ENCODE measurements around the gene CCL20.

CCL20 gene

DNA sequence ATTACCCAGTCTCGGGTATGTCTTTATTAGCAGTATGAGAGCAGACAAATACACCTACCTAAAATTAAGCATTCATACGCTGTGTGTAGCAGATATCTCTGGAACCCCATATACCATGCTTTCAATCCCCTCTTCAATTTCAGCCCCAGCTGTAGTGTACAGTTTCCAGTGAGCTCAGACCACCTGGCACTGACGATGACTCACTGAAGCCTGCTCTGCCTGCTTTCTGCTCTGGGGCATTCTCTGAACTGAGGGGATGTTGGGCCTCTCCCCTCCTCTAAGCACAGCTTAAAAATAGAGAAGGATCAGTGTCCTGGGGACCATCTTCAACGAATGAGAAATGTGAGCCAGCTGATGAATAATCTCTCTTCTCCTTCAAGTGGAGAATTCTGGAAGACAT, 8.7 kb upstream of the CCL20 start:
- DNase-seq: no peak

DNA sequence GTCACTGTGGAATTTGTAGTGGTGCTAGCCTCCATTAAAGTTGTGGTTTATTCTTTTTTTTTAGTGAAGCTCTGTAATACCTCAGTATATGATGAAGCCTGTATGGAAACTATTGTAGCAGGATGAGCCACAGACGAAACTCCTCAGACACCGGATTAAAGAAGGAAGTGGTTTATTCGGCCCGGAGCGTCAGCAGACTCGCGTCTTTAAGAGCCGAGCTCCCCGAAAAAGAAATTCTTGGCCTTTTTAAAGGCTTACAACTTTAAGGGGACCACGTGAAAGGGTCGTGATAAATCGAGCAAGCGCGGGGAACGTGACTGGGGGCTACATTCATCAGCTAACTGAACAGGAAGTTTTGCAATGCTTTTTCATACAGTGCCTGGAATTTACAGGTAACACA, 8.1 kb upstream of the CCL20 start:
- DNase-seq: no peak

- no peak for DNase-seq
Observed at GRCh38 chr2:227808936-227809335, 4.7 kb upstream of the CCL20 start.

DNA sequence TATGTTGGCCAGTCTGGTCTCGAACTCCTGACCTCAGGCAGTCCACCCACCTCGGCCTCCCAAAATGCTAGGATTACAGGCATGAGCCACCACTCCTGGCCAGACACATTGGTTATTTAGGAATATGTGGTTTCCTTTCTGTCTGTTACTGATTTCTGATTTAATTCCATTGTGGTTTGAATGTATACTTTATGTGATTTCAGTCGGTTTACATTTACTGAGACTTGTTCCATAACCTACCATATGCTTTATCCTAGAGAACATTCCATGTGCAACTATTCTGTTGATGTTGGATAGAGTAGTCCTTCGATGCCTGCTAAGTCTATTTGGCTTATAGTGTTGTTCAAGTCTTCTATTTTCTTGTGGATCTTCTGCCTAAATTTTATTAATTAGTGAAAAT, 1.6 kb upstream of the CCL20 start:
- no peak for DNase-seq

DNA sequence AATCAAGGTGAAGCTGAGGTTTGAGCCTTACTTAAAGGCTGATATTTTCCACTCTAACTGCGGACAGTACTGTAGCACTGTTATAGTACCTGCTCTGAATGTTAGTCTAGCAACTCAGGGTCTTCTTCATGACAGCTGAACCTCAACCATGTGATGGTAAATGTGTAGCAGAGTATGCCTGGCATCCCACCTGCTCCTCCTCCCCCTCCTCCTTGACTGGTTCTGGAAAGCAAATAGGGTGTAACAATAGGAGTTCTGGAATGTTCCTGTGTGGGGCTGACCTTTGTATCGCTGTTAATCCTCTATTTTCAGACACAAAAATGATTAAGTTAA, 447 bp upstream of the CCL20 start:
- DNase-seq: no peak

DNA sequence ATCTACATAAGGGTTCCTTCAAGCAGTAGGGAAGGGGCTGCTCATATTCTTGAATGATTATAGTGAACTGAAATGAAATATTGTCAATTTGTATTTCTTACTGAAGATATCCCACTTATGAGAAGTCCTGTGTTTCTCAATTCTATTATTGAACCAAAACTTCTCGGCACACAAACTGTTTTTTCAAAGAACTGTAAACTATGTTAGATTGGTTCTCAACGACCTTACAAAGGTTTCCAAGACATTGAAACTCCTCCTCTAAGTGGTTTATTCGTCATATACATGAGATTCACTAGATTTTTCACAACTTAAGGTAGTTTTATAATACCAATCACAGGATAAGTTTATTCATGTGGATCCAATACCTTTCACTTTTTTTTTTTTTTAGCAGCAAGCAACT, 1.4 kb downstream of the CCL20 start:
- no peak for DNase-seq

DNA sequence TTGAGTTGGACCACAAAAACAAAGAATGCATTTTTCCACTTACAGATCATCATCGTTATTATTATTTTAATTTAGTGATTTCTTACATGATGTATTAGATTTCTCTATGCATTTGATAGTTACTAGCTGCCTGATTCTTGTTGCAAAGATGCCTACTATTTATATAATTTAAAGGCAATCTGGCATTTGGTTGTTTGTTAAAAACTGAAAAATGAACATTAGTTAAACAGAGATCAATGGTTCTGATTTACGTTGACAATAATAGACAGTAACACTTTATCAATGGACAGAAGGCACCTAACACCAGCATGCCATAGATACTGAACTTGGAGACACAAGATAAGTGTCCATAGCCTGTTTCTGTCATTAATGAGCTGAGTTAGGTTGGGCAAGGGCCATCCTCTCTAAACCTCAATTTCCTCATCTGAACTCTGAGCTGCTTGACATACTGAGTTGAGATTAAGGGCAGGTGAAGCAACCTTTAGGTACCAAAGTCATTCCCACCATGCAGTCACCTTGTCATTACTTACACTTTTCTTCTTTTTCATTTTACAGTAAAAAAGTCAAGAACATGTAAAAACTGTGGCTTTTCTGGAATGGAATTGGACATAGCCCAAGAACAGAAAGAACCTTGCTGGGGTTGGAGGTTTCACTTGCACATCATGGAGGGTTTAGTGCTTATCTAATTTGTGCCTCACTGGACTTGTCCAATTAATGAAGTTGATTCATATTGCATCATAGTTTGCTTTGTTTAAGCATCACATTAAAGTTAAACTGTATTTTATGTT, 3.1 kb downstream of the CCL20 start:
- DNase-seq: no peak

GRCh38 chr2:227817336-227817735, 3.7 kb downstream of the CCL20 start:
- DNase-seq: no peak

- peak; percentile 16 for DNase-seq
Observed at GRCh38 chr2:227817850-227818674, 4.4 kb downstream of the CCL20 start.

DNA sequence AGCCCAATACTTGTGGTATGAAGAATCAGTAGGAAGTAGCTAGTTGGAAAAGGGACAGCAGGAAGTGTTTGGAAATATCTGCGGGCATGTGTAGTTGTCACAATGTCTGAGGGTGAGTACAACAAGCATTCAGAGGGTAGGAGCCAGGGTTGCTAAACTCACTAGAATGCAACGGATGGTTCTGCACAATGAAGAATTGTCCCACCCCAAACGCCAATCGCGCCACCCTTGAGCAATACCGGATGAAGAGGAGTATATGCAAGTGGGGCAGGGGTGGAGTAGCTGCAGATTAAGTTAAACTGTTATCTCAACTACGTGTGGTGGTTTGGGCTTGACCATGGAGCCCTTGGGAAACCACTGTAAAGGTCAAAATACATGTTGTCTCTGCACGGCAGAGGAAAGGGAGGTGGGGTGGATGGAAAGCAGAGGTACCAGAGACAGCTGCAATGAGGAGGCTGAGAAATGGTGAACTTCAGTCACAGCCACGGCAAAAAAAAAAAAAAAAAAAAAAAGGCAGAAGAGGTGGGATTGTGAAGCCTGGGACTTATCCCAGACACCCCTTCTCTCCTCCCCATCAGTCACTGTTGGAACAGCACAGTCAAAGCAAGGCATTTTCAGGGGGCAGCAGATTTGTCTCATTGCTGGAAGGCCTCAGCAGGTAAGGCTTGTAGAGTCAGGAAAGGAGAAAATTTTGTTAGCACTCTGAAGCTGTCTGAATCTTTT, 5.2 kb downstream of the CCL20 start:
- no peak for DNase-seq

DNA sequence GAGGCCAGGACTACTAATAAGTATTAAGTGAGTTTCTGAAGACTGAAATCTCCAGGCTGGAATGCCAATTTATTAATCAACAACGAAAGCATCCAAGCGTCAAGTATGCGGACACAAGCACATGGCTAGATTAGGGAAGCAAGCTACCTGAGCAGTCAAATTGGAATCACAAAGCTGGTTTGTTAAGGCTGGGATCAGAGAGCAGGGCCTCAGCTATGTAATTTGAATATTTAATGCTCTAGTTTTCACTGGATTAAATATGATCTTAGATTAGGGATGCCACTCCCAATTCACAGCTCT, 5.7 kb downstream of the CCL20 start:
- no peak for DNase-seq

DNA sequence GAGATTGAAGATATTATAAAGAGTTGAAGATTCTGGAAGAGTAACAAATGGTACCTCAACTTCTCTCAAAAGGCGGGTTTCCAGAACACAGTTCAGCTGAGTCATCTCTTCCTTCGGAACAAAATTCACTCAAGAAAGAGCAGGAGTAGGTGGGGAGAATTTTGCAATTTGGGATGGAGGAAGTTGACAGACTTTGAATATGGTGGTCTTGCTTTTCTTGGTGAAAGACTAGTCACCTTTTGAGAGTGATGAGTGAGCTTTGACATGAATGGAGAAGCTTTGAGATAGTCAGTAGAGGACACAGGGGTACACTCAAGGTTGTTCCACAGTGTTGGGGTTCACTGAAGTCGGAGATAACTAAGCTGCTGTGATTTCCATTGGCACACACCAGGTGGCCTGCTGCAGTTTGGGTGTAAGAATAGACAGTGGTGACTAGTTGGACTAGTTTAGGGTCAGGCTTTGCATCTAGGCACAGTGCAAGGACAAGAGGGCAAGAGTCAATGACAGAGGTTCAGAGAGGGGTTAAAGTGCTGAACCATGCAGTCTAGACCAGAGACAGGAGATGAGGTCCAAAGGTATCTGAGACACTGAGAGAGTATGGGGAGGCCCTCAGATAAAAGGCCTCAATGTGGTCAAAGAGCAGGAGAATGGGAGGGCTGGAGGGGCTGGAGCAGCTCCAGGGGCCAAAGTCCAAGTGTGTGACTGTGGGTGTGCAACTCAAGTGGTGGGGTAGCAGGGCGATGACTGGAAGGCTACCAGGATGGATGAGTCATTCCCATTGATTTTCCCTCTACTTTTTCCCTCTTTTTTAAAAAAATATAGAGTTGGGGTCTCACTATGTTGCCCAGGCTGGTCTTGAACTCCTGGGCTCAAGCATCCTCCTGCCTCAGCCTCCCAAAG, 7.7 kb downstream of the CCL20 start:
- DNase-seq: no peak

DNA sequence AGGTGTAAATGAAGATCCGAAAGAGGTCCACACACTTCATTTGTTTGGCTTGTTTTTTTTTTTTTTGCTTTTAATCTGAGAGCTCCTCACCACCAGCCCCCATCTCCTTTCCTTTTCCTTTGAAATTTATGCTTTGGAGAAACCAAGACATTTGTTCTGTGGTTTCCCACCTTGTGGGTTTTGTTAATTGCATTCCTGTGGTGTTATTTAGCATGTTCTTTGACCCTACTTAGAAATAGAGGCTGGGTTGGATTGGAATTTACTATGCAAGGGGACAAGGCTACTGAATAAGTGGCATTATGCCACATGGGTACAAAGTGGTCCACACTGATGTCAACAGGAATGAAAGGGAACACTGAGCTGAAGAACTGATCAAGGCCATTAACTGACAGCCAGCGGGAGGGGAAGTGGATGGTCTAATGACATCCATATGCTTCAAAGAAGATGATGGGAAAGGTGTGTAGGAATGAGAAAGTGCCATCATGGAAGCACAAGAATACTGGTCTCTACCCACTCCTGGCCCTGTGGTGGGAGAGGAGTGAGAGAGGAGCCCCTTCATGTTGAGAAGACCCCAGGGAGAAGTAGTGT, 8.9 kb downstream of the CCL20 start:
- DNase-seq: no peak

- no peak for DNase-seq
Observed at GRCh38 chr2:227823922-227824321, 10.3 kb downstream of the CCL20 start.

- no peak for DNase-seq
Observed at GRCh38 chr2:227824711-227825110, 11.1 kb downstream of the CCL20 start.

DNA sequence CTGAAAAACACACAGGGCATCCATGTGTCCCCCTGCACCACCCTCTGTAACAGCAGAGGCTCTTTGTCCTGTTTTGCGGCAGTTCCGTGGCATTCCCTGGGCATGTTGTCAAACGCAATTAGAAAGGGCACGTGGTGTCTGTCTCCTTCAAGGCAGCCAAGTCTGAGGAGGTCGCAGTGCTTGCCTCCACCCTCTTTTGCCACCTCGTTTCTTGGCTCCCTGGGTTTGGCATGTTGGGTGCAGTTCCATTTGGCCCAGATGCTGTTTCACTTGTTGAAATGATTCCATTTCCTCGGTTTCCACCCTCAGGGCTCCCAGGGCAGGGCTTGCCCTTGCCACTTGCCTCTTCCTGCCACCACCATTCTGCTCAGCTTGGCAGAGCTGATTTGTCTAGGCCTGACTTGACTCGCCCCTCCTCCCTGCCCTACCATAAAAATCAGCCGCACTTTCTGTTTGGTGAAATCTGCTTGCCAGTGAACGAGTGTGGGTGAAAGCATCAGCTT, 12.4 kb downstream of the CCL20 start:
- DNase-seq: no peak

DNA sequence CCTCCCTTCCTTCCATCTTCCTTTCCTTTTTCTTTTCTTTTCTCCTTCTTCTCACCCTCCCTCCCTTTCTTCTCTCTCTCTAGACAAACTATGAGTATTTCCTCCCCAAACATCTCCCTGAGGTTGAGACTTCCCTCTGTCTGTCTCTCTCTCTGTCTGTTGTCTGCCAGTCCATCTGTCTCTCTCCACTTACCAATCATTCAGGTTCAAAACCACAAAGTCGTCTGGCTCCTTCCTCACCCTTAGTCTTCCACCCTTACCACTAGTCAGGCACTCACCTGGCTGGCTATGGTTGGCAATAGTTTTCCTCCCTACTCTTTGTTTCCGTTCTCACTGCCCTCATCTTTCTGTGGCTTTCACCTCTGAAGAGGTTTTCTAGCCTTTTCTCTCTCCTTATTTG, 12.9 kb downstream of the CCL20 start:
- no peak for DNase-seq

DNA sequence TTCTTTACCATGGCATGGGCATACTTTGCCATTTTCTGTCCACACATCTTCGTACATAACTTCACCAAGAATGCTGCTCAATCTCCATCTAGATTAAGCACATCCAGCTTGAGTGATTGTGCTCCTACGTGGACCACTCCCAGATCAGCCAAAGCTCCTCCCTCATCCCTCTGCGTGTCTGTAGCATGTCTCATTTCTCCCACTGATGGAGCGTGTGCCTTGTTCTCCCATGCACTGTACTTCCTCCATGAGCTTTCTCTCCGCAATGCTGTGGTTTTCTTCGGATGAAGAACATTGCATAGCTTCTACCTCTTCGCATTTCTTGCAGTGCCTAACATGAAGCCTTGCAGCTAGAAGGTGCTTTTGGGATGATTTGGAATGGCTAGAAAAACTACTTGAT, 13.5 kb downstream of the CCL20 start:
- DNase-seq: no peak

DNA sequence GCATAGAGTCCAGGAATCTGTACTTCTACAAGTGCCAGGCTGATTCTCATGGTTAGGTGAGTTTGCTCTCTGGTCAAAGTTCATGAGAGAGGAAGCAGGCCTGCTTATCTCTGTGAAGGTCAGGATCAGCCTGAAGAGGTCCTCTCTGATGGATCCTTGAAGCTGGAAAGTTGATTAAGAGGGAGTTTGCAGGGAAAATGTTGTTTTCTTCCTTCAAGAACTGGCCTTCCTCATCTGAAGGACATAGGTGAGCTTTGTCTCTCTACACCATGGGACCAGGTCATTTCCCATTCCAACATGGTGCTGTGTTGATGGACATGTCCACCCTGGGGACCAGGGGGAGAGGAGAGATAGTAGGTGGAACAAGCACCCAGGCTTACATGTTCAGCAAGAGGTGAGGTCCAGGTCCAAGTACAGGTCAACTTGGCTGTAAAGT, 14.9 kb downstream of the CCL20 start:
- no peak for DNase-seq

DNA sequence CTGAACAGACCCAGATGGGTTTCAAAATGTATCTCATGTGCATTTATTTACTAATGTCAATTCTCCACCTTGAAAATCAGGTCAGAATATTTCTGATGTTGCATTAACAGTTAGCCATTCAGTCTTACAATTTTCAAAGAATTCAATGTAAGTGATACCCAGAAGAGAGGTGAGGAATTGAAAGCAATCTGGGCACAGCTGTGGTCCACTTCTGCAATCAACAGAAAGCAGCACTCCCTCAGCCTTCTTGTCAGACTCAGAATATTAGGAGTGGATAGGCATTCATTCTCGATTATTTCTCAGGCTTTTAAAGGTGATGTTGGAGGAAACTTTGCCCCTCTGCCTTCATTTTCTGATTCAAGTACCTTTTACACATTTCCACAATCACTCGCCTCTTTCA, 15.7 kb downstream of the CCL20 start:
- no peak for DNase-seq

DNA sequence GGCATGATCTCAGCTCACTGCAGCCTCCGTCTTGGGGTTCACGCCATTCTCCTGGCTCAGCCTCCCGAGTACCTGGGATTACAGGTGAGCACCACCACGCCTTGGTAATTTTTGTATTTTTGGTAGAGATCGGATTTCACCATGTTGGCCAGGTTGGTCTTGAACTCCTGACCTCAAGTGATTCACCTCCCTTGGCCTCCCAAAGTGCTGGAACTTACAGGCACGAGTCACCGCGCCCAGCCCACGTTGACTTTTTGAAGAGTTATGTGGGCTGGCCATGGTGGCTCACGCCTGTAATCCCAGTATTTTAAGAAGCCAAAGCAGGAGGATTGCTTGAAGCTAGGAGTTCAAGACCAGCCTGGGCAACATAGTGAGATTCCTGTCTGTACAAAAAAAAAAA, 20.8 kb downstream of the CCL20 start:
- DNase-seq: no peak

GRCh38 chr2:227834916-227835650, 21.4 kb downstream of the CCL20 start:
- no peak for DNase-seq

Data from DMS79 (cell line).